NK-92 (cell line): ENCODE results near the gene FMNL1.

Experiments used
- DNase-seq: peaks from one replicate; lab custom pipeline; 2025; ENCODE audit not compliant: unreplicated experiment; lab: John Stamatoyannopoulos, UW

The FMNL1 gene

GRCh38 chr17:45222996-45223538 lies 1.4 kb downstream of the FMNL1 start:
- DNase-seq: no peak

GRCh38 chr17:45223539-45224528 lies 2.1 kb downstream of the FMNL1 start:
- no peak for DNase-seq

DNA sequence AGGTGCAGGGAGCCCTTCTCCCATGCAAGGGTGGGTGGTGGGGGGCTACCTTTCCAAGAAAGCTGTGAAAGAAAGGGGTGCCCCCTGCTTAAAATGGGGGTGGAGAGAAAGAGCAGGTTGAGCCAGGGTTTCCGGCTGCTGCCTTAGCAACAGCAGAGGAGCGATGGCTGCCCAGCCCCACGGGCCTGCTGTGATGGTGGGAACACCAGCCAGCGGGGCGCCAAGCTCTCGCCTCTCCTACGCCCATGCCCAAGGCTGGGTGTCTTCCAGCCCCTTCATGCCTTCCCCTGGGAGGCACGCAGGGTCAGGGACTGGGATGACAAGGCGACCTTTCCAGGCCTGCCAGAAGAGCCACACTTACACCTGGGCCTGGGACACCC lies 3.0 kb downstream of the FMNL1 start:
- no peak for DNase-seq

DNA sequence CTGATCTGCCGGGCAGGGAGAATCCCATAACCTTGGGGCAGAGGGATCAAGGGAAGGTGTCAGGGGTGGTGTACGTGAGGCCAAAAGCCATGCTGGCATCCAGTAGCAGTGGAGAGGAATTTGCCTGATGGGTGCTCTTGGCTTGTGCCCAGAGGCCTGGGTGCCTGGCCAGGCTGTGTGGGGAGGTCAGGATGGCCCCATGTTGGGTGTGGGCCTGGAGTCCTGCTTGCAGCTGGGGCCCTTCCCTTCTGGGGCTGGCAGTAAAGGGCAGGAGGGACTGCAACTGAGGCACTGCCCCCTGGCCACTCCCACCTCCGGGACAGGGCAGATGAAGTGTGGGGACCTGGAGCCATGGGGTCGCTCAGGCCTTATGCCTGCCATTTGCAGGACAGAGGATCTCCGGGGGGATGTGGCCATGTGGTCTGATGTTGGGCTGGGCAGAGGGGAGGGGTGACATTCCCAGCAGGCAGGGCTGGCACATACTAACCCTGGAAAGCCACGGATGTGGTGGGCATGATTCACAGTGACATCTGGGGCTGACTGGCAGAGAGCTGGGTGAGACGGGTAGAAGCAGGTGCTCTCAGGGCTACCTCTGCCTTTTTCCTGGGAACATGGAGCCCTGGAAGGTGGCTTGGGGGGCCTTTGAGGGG lies 3.5 kb downstream of the FMNL1 start:
- DNase-seq: no peak

GRCh38 chr17:45225964-45226530 lies 4.4 kb downstream of the FMNL1 start:
- DNase-seq: peak; percentile 56

- no peak for DNase-seq
Measured at GRCh38 chr17:45226576-45226975, 4.9 kb downstream of the FMNL1 start.

DNA sequence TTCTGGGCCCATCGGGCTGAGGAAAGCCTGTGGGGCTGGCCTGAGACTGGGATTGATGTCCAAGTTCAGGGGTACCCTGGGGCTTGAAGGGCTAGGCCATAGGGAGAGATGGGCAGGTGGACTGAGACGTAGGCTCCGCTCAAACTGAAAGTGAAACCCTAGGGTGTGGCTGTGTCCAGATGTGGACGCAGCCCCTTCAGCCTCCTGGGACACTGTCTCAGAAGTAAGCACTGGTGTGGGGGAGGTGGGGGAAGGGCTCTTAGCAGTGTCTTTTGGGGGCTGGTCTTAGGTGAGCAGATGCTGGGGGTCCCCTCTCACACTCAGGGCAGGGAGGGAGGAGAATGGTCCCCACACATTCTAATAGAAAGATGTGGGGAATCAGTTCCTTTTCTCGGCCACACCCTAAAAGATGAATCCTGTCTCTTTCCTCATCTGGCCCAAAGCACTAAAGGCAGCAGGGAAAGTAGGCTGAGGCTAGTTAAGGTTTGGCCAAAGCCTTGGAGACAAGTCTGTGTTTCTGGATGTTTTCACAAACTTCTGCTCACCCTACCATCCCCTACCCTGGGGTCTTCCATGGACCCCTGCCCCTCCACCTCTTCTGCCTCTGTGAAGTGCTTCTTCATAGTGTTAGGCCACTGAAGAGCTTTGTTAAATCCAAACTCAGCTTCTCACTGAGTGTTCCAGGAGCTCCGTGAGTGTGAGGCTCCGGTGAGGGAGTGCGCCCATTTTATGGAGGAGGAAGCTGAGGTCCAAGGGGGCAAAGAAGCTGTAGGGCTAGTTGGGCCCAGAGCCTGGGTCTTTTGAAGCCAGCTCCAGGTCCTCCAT lies 5.6 kb downstream of the FMNL1 start:
- DNase-seq: no peak

DNA sequence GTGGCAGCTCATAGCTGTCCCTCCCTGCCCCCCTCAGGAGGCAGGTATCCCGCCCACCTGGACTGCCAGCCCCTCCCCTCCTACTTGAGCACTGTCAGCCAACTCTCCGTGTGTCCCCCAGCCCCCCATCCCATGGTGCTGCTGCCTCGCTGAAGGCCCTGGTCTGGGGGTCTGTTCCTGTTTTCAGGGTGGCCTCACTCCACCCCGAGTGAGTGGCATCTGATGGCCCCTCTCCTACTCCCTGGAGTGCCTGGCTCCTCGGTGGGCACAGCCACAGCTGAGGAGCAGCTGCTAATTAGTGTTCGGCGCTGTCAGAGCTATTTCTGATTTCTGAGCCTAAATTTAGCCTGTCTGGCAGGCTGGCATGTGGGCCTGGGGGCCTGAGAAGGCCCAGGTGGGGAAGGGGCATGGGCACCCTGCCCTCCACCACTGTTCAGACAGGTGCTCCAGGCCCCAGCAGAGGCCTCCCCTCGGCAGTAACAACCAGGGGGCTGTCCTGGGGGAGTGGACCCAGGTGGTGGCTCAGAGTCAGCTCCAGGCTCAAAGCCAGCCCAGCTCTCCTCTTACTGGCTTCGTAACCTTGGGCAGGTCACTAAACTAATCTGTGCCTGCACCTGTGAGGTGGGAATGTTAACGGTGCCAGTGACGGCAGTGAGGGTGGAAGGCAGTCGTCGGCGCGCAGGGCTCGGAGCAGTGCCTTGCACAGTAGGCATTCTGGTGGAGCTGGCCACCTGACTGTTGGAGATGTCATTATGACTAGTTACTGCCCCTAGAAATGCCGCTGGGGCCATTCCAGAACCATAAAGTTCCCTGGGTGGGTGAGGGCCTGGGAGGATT lies 6.5 kb downstream of the FMNL1 start:
- DNase-seq: no peak

- DNase-seq: no peak
Measured at GRCh38 chr17:45228763-45229539, 7.3 kb downstream of the FMNL1 start.

DNA sequence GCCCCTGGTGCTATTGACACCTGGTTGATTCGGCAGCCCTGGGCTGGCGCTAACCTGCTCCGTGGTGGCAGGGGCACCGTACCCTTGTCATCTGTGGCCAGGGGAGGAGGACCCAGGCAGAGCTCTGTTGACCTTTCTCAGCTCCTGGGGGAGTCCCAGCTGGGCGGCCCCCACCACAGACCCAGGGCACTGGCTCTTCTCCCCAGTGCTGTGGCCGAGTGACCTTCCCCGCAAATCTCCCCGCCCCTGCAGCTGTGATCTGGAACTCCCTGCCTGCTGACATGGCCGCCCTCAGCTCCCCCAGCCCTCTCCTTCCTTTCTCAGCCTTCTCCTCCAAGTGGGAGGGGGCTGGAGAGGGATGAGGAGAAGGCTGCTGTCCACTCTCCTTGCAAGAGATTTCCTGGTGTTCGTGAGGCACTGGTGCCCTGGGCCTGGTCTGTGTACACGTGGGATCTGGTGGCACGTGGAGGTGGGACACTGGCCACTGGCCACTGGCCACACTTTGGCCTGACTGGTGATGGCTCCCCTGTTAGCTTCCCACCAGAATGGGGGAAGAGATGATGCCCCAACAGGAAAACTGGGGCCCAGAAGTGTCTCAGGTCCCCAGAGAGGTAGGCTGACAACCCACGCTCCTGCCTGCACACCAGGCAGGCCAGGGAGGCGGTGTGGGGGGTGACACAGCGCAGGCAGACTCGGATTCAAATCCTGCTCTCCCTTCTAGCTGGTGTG lies 8.2 kb downstream of the FMNL1 start:
- no peak for DNase-seq

DNA sequence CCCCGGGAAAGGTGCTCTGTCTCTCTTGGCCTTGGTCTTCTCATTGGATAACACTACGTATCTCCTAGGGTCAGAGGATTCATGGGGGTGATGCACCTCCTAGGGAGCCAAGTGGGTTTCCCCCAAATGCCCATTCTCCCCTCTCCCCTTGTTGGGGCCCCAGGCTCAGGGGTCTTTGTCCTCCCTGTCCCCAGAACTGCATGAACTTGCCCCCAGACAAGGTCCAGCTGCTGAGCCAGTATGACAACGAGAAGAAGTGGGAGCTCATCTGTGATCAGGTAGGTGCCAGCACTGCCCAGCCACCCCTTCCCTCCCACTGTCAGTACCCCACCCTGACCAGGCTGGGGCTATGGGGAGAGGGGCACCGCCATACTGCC lies 8.7 kb downstream of the FMNL1 start:
- DNase-seq: no peak

GRCh38 chr17:45230787-45231480 lies 9.2 kb downstream of the FMNL1 start:
- DNase-seq: no peak

- no peak for DNase-seq
Measured at GRCh38 chr17:45231481-45232116, 9.9 kb downstream of the FMNL1 start.

DNA sequence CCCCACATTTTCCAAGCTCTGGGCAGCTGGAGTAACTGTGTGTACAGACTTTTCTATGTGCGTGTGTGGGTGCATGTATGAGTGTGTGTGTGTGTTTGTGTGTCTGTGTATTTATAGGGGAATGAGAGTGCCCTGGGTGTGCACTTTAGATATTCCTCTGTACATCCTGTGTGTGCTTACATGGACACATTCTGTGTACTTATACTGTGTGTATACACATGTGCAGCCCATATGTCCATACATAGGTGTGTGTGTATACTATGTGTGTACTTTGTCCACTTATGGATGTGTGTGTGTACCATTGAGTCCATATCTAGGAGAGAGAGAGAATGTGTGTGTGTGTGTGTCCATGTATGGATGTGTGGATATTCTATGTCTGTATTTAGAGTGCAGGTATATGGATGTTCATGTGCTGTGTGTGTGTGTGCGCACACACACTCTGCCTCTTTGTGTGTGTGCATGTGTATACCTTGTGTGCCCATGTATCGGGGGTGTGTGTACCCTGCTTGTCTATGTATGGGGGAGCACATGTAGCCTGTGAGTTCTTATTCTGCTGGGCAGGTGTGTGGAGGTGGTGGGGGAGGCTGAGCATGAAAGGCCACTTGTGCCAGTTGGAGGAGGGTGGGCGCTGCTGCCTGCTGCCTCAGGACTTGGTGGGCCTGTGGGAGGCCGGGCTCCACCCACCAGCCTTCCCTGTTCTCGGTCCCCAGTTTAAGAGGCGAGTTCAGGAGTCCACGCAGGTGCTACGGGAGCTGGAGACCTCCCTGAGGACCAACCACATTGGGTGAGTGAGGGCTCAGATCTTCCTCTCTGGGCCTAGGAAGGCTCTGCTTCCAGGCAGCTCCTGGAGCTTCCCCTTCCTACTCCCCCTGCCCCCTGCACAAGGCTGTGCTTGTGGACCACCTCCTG lies 11.1 kb downstream of the FMNL1 start:
- no peak for DNase-seq

GRCh38 chr17:45233423-45233924 lies 11.8 kb downstream of the FMNL1 start:
- DNase-seq: no peak
